A673 (cell line): ENCODE results near the gene NDUFA13.

Experiments
- EZH2 ChIP-seq: fragments of 200-600 bp; sonication (generic); IDR thresholded peaks from 2 replicates; pipeline ENCODE4 v1.6.1; 2017; ENCODE audit warnings: borderline replicate concordance, low read depth, mild to moderate bottlenecking, mixed read lengths, antibody characterized with exemption, low read length; ENCODE audit not compliant: poor library complexity, severe bottlenecking
- TF ChIP-seq, protein P1 (sequence below): fragments of 300-800, 200-600 bp; sonication (generic); conservative IDR thresholded peaks from 2 replicates; pipeline ENCODE4 v1.5.1; 2017; ENCODE audit warnings: low read depth, mild to moderate bottlenecking, antibody characterized with exemption, low read length, moderate library complexity, mixed read lengths

DNA sequence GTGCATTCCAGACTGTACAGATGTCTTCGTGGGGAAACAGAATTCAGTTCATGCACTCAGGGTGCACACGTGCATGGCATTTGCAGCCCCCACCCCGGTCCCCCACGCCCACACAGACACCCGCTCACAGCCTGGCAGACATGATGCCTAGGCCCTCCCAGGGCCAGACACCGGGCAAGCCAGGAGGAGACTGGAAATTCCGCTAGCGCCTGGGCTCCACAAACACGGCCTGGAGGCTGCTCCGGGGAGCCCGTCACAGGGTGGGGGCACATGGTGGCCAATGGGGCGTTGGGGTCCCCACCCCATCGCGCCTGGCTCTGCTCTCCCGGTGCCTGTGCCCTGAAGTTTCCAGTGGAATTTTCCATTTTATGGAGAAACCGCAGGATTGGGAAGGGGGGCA lies 25.6 kb downstream of the NDUFA13 start:
- TF ChIP-seq, protein P1, sequence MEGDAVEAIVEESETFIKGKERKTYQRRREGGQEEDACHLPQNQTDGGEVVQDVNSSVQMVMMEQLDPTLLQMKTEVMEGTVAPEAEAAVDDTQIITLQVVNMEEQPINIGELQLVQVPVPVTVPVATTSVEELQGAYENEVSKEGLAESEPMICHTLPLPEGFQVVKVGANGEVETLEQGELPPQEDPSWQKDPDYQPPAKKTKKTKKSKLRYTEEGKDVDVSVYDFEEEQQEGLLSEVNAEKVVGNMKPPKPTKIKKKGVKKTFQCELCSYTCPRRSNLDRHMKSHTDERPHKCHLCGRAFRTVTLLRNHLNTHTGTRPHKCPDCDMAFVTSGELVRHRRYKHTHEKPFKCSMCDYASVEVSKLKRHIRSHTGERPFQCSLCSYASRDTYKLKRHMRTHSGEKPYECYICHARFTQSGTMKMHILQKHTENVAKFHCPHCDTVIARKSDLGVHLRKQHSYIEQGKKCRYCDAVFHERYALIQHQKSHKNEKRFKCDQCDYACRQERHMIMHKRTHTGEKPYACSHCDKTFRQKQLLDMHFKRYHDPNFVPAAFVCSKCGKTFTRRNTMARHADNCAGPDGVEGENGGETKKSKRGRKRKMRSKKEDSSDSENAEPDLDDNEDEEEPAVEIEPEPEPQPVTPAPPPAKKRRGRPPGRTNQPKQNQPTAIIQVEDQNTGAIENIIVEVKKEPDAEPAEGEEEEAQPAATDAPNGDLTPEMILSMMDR: no peak
- TF ChIP-seq EZH2: no peak
